GM18861 (cell line): Measurements from ENCODE around the gene TP53BP1.

Experiments used
- ATAC-seq: cut with Tn5 transposase; IDR thresholded peaks from one replicate; pipeline ENCODE4 v1.9.1; 2021; ENCODE audit not compliant: unreplicated experiment

The TP53BP1 gene

GRCh38 chr15:43521419-43521818 is 28.5 kb upstream of the TP53BP1 start:
- no peak for ATAC-seq

- no peak for ATAC-seq
Measured at GRCh38 chr15:43520138-43520537, 27.2 kb upstream of the TP53BP1 start.

GRCh38 chr15:43519196-43519595 is 26.2 kb upstream of the TP53BP1 start:
- ATAC-seq, result no peak

GRCh38 chr15:43518197-43518761 is 25.3 kb upstream of the TP53BP1 start:
- ATAC-seq, result no peak

GRCh38 chr15:43517354-43518196 is 24.6 kb upstream of the TP53BP1 start, which contains the start of gene MAP1A:
MAP1A (plus strand) TSS chr15:43517608; CDS start chr15:43521474, 3,866 bp downstream.
- no peak for ATAC-seq

GRCh38 chr15:43516801-43517353 is 23.9 kb upstream of the TP53BP1 start:
- ATAC-seq, result no peak

GRCh38 chr15:43516185-43516584 is 23.2 kb upstream of the TP53BP1 start:
- no peak for ATAC-seq

- ATAC-seq, result no peak
Measured at GRCh38 chr15:43515741-43516140, 22.8 kb upstream of the TP53BP1 start.

GRCh38 chr15:43514241-43515057 is 21.5 kb upstream of the TP53BP1 start:
- no peak for ATAC-seq

GRCh38 chr15:43513550-43513949 is 20.6 kb upstream of the TP53BP1 start:
- ATAC-seq, result no peak

GRCh38 chr15:43511012-43511885 is 18.3 kb upstream of the TP53BP1 start:
- ATAC-seq, result no peak

- ATAC-seq, result peak; percentile 93
Measured at GRCh38 chr15:43510200-43511011, 17.4 kb upstream of the TP53BP1 start.

GRCh38 chr15:43509660-43510199 is 16.8 kb upstream of the TP53BP1 start:
- no peak for ATAC-seq

- no peak for ATAC-seq
Measured at GRCh38 chr15:43508991-43509659, 16.2 kb upstream of the TP53BP1 start.

GRCh38 chr15:43508421-43508820 is 15.5 kb upstream of the TP53BP1 start:
- no peak for ATAC-seq

GRCh38 chr15:43505738-43506137 is 12.8 kb upstream of the TP53BP1 start:
- no peak for ATAC-seq

GRCh38 chr15:43499635-43500034 is 6.7 kb upstream of the TP53BP1 start:
- no peak for ATAC-seq

GRCh38 chr15:43498990-43499389 is 6.0 kb upstream of the TP53BP1 start:
- no peak for ATAC-seq
